GM21381 (cell line): ENCODE measurements around the gene SCN1B.
"Not testable (repeated sequence)": the region's sequence is repeated elsewhere in the genome, so short reads cannot be mapped to it uniquely, and the experiment has no call there.

Experiments
- ATAC-seq: cut with Tn5 transposase; IDR thresholded peaks from one replicate; pipeline ENCODE4 v1.9.1; 2021; ENCODE audit warnings: mild to moderate bottlenecking, moderate library complexity; ENCODE audit not compliant: unreplicated experiment

Gene SCN1B

GRCh38 chr19:35034588-35035382 is 4.5 kb downstream of the SCN1B start:
- no peak for ATAC-seq

- ATAC-seq = no peak
These were observed 7.7 kb downstream of the SCN1B start for GRCh38 chr19:35037716-35038622.

GRCh38 chr19:35038623-35039512 is 8.6 kb downstream of the SCN1B start:
- ATAC-seq = no peak

GRCh38 chr19:35039881-35040825 is 9.9 kb downstream of the SCN1B start:
- ATAC-seq = no peak

GRCh38 chr19:35040826-35041547 is 10.7 kb downstream of the SCN1B start:
- no peak for ATAC-seq

- no peak for ATAC-seq
These were observed 11.3 kb downstream of the SCN1B start, which contains the start of gene HPN for GRCh38 chr19:35041548-35042055. TSS of gene HPN (plus strand) at chr19:35041721. CDS start at chr19:35042507, 786 bp downstream.

- ATAC-seq = no peak
These were observed 11.9 kb downstream of the SCN1B start for GRCh38 chr19:35042056-35042730.

GRCh38 chr19:35042954-35043604 is 12.8 kb downstream of the SCN1B start:
- ATAC-seq = no peak

- ATAC-seq = no peak
These were observed 13.6 kb downstream of the SCN1B start for GRCh38 chr19:35043906-35044305.

- ATAC-seq = no peak
These were observed 14.2 kb downstream of the SCN1B start for GRCh38 chr19:35044317-35045117.

GRCh38 chr19:35045667-35046300 is 15.5 kb downstream of the SCN1B start:
- ATAC-seq = peak; percentile 49

GRCh38 chr19:35046461-35046860 is 16.2 kb downstream of the SCN1B start:
- no peak for ATAC-seq

- no peak for ATAC-seq
These were observed 18.7 kb downstream of the SCN1B start for GRCh38 chr19:35048911-35049411.

- no peak for ATAC-seq
These were observed 19.2 kb downstream of the SCN1B start for GRCh38 chr19:35049456-35049855.

- not testable (repeated sequence) for ATAC-seq
These were observed 20.4 kb downstream of the SCN1B start for GRCh38 chr19:35050662-35051061.

- ATAC-seq = not testable (repeated sequence)
These were observed 21.0 kb downstream of the SCN1B start for GRCh38 chr19:35051268-35051667.
